Endometrium (tissue), 2 donors: ENCODE results near the gene PHF13.

ENCODE experiments used
- FAIRE-seq: peaks from 2 replicates; lab custom pipeline; 2012; peaks lifted over from hg19 to GRCh38; lab: Jason Lieb, UNC
- donor health status: control.
- donor health status: control.

The PHF13 gene

DNA sequence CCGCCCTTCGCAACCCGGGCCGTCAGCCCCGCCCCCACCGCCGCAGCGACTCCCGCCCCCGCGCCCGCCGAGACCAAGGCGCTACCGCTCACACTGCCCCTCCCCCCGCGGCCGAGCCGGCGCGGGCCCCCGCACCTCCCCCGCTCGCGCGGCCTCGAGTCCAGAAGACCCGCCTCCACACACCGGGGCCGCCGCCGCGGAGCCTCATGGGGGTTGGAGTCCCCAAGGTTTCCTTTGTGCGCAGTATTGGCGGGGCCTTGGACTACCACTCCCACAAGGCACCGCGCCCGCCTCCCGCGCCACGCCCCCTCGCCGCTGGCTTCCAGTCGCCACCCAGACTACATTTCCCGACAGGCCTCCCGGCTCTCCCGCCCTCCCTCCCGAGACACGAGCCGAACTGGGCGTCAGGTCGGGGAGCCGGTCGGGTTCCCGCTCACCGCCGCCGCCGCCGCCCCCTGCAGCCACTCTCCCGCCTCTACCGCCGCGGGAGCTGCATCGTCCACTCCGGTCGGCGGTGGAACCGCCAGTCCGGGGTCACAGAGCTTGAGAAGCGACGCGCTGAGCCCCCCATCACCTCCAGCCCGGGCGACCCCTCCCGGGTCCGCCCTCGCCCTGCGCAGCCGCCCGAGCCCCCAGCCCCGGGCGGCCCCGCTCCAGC, at the start of gene PHF13:
Gene PHF13, plus strand, starts transcription at position 371 of the 658 bp plus-strand sequence. CDS start 336 bp downstream, outside the sequence.
- no peak for FAIRE-seq

DNA sequence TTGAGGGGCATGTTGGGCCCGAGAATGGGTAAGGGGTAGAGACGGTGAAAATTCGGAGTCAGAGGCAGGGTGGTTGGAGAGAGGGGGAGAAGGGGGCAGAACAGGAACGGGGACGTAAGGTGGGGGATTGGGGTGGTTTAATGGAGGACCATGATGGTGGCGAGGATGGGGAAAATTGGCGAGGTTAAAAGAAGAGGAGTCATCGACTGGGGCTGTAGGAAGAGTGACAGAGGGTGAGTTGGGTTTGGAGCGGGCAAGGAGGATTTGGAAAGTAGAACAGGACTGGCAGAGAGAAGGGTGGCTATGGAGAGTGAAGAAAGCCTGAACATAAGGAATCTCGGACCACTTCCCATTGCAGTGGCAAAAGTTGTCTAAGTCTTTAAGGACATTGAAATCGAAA, 44.5 kb upstream of the PHF13 start:
- no peak for FAIRE-seq

DNA sequence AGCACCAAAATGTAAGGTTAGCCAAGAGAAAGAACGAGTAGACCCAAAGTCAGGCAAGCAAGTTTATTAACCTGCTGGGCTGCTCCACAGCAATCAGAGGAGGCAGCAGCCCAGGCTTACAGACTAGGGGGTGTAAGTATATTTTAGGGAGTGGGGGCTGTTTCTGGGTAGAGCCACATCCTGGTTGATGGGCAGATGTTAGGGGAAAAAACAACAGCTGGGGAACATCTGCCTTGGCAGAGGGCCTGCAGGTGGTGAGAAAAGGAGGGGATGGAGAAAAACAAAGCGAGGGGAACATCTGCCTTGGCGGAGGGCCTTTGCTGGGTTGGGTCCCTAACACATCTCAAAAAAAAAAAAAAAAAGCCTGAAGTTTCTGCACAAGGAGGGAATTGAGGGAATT, 43.4 kb upstream of the PHF13 start:
- FAIRE-seq, result no peak

DNA sequence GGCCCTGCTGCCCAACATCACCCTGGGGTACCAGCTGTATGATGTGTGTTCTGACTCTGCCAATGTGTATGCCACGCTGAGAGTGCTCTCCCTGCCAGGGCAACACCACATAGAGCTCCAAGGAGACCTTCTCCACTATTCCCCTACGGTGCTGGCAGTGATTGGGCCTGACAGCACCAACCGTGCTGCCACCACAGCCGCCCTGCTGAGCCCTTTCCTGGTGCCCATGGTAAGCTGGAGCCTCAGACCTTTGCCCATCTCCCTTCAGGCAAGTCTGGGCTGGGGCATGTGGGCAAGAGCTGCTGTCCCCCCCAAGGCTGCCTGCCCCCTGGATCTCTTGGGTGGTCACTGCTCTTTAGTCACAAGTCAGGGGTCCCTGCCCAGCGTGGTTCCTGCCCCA, 42.5 kb upstream of the PHF13 start:
- FAIRE-seq, result no peak

DNA sequence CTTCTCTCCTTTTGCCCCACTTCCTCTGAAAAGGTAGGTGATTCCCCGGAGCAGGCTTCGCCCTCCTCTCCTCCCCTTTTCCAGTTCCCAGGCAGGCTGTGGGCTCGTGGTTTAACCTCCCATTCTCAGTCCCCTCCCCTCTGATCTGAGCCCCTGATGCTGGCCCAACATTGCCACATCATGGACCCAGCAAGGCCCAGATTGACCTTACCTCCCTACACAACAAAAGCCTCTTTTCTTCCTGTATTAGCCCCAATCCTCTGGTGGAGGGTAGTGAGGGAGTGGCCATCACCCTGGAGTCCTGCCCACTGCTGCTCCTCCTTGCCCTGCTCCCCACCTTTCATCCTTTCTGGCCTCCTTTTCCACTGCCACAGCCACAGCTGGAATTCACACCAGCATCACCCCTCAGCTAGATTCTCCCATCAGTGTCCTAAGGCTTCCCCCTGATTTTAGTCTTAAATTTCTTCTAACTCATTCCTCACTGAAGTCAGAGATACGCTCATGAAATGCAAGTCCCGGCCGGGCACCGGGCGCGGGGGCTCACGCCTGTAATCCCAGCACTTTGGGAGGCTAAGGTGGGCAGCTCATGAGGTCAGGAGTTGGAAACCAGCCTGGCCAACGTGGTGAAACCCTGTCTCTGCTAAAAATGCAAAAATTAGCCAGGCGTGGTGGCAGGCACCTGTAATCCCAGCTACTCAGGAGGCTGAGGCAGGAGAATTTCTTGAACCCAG, 40.7 kb upstream of the PHF13 start:
- no peak for FAIRE-seq

DNA sequence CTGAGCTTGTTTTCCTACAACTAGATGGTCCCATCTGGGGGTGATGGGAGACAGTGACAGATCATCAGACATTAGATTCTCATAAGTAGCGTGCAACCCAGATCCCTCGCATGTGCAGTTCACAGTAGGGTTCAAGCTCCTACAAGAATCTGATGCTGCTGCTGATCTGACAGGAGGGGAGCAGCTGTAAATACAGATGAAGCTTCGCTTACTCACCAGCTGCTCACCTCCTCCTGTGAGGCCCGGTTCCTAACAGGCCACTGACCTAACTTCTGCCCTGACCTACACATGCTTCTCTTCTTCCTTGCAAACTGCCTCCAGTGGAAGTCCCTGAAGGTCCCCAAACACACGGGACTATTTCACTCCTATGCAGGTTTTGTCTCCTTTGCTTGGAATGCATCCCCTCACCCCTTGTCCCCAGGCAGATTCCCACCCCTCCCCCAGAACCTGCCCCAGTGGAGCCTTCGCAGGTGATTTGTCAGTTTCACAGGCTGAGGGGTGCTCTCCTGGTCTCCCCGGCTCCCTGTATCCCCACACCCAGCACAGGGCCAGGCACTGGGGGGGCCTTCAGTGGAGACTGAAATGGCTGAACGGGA, 39.4 kb upstream of the PHF13 start:
- no peak for FAIRE-seq

DNA sequence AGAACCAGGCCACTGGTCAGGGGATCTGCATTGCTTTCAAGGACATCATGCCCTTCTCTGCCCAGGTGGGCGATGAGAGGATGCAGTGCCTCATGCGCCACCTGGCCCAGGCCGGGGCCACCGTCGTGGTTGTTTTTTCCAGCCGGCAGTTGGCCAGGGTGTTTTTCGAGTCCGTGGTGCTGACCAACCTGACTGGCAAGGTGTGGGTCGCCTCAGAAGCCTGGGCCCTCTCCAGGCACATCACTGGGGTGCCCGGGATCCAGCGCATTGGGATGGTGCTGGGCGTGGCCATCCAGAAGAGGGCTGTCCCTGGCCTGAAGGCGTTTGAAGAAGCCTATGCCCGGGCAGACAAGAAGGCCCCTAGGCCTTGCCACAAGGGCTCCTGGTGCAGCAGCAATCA, 38.7 kb upstream of the PHF13 start:
- no peak for FAIRE-seq

DNA sequence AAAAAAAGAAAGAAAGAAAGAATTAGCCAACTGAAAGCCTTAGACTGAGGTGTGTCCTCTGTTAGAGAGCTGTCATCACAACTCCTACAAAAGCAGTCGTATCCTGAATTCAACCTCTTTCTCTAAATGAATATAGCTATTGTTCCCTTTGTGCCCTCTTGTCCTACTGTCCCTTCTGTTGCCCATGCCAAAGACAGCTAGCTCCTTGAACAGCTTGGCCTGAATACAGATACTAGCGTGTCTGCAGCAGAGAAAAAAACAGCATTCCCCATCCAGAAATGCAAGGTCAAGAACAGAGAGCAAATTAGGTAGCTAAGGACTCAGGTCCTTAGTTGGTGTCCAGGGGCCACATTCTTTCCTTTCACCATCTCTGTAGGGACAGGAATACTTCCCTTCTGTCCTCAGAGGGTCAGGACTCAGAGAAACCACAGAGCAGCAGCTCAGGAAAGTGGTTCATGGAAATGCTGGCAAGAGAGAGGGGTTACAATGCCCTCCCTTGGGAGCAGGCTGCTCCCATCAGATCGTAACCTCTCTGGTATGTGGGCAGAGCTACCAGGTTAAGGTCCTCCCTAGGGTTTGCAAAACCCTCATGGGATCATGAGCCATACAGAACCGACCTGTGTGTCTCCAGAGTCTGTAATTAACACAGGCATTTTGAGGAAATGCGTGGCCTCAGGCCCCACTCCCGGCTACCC, 35.6 kb upstream of the PHF13 start:
- no peak for FAIRE-seq

DNA sequence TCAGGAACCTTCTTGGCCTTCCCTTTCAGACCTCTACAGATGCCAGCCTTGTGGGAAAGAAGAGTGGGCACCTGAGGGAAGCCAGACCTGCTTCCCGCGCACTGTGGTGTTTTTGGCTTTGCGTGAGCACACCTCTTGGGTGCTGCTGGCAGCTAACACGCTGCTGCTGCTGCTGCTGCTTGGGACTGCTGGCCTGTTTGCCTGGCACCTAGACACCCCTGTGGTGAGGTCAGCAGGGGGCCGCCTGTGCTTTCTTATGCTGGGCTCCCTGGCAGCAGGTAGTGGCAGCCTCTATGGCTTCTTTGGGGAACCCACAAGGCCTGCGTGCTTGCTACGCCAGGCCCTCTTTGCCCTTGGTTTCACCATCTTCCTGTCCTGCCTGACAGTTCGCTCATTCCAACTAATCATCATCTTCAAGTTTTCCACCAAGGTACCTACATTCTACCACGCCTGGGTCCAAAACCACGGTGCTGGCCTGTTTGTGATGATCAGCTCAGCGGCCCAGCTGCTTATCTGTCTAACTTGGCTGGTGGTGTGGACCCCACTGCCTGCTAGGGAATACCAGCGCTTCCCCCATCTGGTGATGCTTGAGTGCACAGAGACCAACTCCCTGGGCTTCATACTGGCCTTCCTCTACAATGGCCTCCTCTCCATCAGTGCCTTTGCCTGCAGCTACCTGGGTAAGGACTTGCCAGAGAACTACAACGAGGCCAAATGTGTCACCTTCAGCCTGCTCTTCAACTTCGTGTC, 34.7 kb upstream of the PHF13 start:
- no peak for FAIRE-seq

DNA sequence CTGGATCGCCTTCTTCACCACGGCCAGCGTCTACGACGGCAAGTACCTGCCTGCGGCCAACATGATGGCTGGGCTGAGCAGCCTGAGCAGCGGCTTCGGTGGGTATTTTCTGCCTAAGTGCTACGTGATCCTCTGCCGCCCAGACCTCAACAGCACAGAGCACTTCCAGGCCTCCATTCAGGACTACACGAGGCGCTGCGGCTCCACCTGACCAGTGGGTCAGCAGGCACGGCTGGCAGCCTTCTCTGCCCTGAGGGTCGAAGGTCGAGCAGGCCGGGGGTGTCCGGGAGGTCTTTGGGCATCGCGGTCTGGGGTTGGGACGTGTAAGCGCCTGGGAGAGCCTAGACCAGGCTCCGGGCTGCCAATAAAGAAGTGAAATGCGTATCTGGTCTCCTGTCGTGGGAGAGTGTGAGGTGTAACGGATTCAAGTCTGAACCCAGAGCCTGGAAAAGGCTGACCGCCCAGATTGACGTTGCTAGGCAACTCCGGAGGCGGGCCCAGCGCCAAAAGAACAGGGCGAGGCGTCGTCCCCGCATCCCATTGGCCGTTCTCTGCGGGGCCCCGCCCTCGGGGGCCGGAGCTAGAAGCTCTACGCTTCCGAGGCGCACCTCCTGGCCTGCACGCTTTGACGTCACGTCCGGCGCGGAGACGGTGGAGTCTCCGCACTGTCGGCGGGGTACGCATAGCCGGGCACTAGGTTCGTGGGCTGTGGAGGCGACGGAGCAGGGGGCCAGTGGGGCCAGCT, 34.0 kb upstream of the PHF13 start, which contains the start of gene ZBTB48:
Gene ZBTB48, plus strand, starts transcription at position 621 of the 745 bp plus-strand sequence. CDS start 616 bp downstream, outside the sequence.
- peak; percentile 97 for FAIRE-seq

DNA sequence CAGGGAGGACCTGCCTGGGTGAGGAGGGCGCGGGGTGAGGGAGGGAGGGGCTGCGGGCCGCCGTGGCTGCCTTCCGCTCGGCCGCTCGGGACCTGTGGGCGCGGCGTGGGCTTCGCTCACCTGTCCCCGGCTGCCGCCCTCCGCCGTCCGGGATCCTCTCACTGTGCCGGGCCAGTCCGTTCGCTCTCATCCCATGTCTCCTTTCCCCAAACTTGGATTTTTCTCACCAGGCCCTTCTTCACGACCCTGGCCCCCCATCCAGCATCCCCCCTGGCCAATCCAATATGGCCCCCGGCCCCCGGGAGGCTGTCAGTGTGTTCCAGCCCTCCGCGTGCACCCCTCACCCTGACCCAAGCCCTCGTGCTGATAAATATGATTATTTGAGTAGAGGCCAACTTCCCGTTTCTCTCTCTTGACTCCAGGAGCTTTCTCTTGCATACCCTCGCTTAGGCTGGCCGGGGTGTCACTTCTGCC, 33.4 kb upstream of the PHF13 start:
- FAIRE-seq, result no peak

DNA sequence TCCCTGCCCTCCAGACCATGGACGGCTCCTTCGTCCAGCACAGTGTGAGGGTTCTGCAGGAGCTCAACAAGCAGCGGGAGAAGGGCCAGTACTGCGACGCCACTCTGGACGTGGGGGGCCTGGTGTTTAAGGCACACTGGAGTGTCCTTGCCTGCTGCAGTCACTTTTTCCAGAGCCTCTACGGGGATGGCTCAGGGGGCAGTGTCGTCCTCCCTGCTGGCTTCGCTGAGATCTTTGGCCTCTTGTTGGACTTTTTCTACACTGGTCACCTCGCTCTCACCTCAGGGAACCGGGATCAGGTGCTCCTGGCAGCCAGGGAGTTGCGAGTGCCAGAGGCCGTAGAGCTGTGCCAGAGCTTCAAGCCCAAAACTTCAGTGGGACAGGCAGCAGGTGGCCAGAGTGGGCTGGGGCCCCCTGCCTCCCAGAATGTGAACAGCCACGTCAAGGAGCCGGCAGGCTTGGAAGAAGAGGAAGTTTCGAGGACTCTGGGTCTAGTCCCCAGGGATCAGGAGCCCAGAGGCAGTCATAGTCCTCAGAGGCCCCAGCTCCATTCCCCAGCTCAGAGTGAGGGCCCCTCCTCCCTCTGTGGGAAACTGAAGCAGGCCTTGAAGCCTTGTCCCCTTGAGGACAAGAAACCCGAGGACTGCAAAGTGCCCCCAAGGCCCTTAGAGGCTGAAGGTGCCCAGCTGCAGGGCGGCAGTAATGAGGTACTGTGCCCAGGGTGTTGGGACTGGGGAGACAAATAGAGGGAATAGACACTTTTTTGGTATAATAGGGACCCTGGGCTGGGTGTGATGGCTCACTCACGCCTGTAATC, 32.7 kb upstream of the PHF13 start:
- FAIRE-seq, result no peak

DNA sequence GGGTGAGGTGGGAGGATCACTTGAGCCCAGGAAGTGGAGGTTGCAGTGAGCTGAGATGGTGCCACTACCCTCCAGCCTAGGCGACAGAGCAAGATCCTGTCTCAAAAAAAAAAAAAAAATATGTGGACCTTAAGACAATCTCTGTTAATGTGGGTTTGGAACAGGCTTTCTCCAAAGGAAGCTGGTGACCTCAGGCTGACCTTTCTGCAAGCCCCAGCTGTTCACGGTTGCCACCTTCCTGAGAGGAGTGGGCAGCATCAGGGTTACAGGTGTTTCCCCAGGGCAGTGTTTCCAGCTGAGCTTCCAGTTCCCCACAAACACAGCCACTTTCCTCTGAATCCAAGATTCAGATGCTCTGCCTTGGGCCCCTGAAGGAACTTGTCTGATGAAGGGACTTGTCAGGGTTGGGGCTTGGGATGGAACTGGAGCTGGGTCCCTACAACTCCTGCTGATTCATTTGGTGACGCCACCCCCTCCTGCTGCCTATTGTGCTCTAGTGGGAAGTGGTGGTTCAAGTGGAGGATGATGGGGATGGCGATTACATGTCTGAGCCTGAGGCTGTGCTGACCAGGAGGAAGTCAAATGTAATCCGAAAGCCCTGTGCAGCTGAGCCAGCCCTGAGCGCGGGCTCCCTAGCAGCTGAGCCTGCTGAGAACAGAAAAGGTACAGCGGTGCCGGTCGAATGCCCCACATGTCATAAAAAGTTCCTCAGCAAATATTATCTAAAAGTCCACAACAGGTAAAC, 31.8 kb upstream of the PHF13 start:
- no peak for FAIRE-seq

DNA sequence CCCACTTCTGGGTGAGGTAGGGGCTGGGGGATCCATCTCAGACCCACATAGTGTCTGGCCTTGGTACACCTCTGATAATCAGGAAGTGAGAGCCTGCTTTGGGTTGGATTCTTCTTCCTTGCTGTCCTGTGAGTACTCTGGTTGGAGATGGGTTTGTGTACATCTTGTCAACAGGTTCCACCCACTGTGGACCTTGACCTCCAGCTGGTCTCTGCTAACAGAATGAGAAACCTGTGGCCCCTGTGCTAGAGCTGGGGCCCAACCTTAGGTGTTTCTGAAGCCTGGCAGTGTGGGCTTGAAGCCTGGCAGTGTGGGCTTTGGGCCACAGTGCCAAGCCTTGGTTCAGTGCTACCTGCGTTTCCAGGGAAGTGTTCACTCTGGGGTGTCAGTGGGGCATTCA, 31.2 kb upstream of the PHF13 start:
- FAIRE-seq, result no peak

DNA sequence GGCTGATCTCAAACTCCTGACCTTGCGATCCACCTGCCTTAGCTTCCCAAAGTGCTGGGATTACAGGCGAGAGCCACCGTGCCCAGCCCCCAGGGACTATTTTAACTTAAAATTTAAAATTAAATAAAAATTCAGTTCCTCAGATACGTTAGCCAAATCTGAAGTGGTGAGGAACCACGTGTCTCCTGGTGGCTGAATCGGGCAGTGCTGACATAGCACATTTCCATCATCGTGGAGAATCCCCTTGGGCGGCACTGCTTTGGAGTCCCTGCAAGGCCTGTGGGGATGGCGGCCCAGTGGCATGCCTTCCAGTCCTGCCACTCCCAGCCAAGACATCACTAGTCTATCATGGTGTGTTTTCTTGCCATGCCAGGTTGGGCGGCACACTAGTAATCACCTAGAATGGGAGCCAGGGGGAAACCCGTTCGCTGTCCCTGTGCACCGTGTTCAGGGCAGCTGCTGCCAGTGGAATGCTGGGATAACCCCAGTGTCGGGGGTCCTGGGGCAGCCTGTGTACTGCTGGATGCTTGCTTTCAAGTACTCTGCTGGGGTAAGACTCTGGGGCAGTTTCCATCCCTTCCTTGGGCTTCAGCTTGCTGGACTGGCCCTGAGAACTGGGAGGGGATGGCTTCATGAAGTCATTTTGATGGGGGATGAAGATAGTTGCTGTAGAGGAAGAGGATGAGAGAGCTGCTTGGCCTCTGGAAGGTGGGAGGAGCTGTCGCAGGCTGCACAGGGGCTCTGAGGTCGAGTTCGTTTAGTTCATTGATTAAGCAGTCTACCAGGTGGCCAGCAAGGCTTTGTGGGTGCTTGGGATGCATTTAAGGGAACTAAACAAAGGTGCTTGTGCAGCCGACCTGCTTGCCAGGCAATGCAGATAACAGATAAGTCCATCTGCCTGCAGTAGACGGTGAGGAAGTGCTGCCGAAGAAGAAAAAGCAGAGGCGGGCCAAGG, 29.1 kb upstream of the PHF13 start:
- no peak for FAIRE-seq

DNA sequence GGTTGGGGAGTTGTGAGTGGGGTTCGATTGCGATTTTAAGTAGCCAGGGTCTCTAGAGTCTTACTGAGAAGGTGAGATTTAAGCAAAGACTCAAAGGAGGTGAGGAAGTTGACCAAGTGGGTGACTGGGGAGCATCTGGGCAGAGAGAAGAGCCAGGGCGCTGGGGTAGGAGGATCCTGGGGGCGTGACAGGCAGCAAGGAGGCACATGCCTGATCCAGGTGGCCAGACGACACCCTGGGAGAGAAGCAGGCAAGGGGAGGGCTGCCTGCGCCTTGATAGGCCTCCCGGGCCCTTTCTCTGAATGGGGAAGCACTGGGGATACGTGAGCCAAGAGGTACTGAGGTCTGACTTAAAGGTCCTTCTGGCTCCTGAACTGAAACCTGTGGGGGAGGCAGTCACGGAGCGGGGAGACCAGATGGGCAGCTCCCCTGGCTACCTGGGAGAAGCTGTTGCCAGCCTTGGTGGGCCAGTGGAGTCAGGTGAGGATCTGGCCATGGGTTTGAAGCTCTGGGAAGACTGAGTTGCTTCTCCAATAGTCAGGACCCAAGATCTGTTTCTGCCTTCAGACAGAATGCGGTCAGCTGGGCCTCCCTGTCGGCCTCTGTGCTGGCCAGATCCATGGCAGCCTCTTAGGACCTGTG, 28.3 kb upstream of the PHF13 start:
- FAIRE-seq, result no peak

DNA sequence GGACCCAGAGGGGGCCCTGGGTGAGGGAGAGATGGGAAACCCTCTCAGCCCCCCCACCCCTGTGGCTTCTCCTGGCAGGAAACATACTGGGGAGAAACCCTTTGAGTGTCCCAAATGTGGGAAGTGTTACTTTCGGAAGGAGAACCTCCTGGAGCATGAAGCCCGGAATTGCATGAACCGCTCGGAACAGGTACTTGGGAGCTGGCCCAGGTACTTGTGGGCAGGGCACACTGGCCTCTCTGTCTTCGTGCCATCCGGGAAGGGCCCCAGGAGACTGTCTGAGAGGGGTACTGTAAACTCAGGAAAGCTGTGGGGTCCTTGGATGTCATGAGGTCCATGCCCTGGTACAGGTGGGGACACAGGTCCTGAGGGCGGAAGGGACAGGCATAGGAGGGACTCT, 27.7 kb upstream of the PHF13 start:
- no peak for FAIRE-seq

DNA sequence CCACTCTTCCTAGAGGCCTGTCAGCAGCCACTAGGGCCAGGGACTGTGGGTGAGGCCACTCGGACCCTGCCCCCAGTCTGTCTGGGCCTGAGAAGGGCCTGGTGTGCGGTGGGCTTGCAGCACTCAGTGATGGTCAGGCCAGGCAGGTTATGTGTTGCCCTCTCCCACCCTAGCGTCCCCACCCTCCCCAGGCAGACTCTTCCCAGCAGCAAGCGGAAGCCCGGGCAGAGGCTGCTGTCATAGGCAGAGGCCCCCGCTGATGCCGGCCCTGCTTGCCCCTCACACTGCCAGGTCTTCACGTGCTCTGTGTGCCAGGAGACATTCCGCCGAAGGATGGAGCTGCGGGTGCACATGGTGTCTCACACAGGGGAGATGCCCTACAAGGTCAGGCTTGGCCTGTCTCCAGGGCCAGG, 27.1 kb upstream of the PHF13 start:
- FAIRE-seq, result no peak
